HT-29 (cell line): Measurements from ENCODE around the gene SPATA32. TPM values are rescaled to one million over a fixed set of nuclear protein-coding genes. Genes with fewer than 3 reads are reported as not detected.

Experiments
- total RNA-seq: library from RNA; depleted of rRNA; stranded (reverse); fragments of >200 nt; shearing (Covaris generic); gene quantifications from 2 replicates; pipeline ENCODE4 v1.2.3, GENCODE V29; 2014; rRNA removed

Gene SPATA32
- total RNA-seq, 1 experiment from 2014 or later = not detected

Other genes starting within 250 kb of the SPATA32 start
- 44.9 and 49.8 TPM in 2 replicates for gene DCAKD, start 210.5 kb downstream of the SPATA32 start, total RNA-seq
- gene NMT1, start 200.8 kb downstream of the SPATA32 start, total RNA-seq = 59.2 and 77.1 TPM in 2 replicates
- 130 and 142 TPM in 2 replicates for gene PLCD3, start 129.6 kb downstream of the SPATA32 start, total RNA-seq
- 12.0 and 12.3 TPM in 2 replicates for gene ACBD4, start 126.4 kb downstream of the SPATA32 start, total RNA-seq
- 9.4 and 9.6 TPM in 2 replicates for gene HEXIM1, start 113.6 kb downstream of the SPATA32 start, total RNA-seq
- gene HEXIM2, start 100.2 kb downstream of the SPATA32 start, total RNA-seq = 9.0 and 9.5 TPM in 2 replicates
- gene FMNL1, start 40.2 kb downstream of the SPATA32 start, total RNA-seq = 0.03 TPM in 1 of 2 replicates, not detected in the other
- gene MAP3K14, start 54.9 kb upstream of the SPATA32 start, total RNA-seq = 5.9 and 6.2 TPM in 2 replicates
- 171 and 180 TPM in 2 replicates for gene ARHGAP27, start 170.8 kb upstream of the SPATA32 start, total RNA-seq
- 22.7 and 34.2 TPM in 2 replicates for gene PLEKHM1, start 228.6 kb upstream of the SPATA32 start, total RNA-seq